PFSK-1 (cell line): ENCODE data around the gene CACYBP.

ENCODE experiments used
- FOXP2 ChIP-seq: optimal IDR thresholded peaks from 2 replicates; pipeline ENCODE3; 2011; ENCODE audit warnings: borderline replicate concordance, control low read depth, inconsistent platforms; ENCODE audit not compliant: insufficient read depth; ENCODE audit errors: extremely low read length, extremely low read depth
- POLR2AphosphoS5 ChIP-seq: IDR thresholded peaks from 2 replicates; pipeline ENCODE4 v1.6.1; 2012; ENCODE audit warnings: low read depth, mild to moderate bottlenecking, control low read depth, low read length, moderate library complexity
- SIN3A ChIP-seq: IDR thresholded peaks from 2 replicates; pipeline ENCODE4 v1.6.1; 2012; ENCODE audit warnings: mild to moderate bottlenecking, low read length, moderate library complexity, borderline replicate concordance; ENCODE audit not compliant: insufficient read depth
- TAF1 ChIP-seq: IDR thresholded peaks from 2 replicates; pipeline ENCODE4 v1.6.1; 2012; ENCODE audit warnings: low read length, control low read depth, borderline replicate concordance; ENCODE audit not compliant: insufficient read depth
- TF ChIP-seq, protein P1 (sequence below), 2 experiments: IDR thresholded peaks; 2 replicates each; pipeline versions ENCODE4 v1.6.1 to v1.8.0; 2011 to 2012; ENCODE audit warnings: low read depth in 2 of 2, low read length in 2 of 2, control low read depth in 1 of 2, inconsistent platforms in 1 of 2, mild to moderate bottlenecking in 1 of 2, moderate library complexity in 1 of 2; ENCODE audit not compliant: insufficient read depth in 1 of 2

CACYBP gene

DNA sequence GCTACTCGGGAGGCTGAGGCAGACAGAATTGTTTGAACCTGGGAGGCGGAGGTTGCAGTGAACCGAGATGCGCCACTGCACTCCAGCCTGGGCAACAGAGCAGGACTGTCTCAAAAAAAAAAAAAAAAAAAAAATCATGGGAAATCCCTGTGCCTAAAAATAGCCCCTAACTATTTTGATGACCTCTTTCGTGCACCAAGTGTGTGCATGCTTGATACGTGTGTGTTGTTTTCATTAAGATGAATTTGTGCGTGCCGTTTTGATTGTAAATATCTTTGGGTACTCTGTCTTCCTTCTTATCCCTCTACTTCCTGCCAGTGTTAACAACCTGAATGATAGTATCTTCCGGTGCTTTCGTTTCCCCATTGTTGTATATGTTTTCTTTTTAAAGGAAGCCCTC, 9.8 kb downstream of the CACYBP start:
- no peak for TF ChIP-seq SIN3A
- TF ChIP-seq POLR2AphosphoS5, result peak; percentile 38; the same call in 1 of the 2 replicates

DNA sequence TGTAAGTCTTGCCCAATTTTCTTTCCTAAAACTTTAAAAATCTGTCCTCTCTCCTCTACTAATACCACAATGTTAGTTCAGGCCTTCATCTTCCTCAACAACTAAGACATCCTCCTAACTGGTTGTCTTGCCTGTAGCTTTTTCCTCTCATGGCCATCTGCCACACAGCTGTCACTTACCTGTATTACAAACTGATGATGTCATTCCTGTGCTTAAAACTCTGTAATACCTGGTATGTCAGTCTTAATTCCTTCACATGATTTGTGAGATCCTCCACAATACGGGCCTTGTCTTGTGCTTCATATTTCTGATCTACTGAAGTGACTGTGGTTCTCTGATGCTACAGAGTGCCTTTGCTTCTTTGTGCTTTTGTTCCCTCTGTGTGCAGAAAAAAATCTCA, 13.7 kb downstream of the CACYBP start:
- TF ChIP-seq, protein P1, sequence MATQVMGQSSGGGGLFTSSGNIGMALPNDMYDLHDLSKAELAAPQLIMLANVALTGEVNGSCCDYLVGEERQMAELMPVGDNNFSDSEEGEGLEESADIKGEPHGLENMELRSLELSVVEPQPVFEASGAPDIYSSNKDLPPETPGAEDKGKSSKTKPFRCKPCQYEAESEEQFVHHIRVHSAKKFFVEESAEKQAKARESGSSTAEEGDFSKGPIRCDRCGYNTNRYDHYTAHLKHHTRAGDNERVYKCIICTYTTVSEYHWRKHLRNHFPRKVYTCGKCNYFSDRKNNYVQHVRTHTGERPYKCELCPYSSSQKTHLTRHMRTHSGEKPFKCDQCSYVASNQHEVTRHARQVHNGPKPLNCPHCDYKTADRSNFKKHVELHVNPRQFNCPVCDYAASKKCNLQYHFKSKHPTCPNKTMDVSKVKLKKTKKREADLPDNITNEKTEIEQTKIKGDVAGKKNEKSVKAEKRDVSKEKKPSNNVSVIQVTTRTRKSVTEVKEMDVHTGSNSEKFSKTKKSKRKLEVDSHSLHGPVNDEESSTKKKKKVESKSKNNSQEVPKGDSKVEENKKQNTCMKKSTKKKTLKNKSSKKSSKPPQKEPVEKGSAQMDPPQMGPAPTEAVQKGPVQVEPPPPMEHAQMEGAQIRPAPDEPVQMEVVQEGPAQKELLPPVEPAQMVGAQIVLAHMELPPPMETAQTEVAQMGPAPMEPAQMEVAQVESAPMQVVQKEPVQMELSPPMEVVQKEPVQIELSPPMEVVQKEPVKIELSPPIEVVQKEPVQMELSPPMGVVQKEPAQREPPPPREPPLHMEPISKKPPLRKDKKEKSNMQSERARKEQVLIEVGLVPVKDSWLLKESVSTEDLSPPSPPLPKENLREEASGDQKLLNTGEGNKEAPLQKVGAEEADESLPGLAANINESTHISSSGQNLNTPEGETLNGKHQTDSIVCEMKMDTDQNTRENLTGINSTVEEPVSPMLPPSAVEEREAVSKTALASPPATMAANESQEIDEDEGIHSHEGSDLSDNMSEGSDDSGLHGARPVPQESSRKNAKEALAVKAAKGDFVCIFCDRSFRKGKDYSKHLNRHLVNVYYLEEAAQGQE (IDR thresholded peaks at IDR 0.05; ENCODE audit: insufficient read depth in 1 of 2, low read depth in 2 of 2, low read length in 2 of 2), result no peak
- TF ChIP-seq SIN3A (no peak), TAF1 (no peak), POLR2AphosphoS5 (no peak; the same call in 1 of the 2 replicates), FOXP2 (no peak)

DNA sequence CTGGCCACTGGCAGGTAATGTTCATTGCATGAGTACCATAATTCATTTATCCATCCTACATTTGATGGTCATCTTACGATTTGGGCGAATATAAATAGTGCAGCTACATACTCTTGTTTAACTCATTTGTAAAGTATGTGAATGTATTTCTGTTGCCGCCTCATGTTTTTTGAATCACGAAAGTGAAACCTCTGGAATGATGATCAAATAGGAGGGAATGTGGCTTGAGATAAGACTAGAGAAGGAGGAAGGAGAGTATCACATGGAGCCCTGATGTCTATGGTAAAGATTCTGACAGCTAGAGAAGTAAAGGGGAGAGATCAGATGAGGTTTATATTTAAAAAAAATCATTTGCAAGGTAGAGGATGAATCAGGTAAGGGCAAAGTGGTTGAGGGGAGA, 15.5 kb downstream of the CACYBP start:
- TF ChIP-seq, protein P1 (IDR thresholded peaks at IDR 0.05; ENCODE audit: insufficient read depth in 1 of 2, low read depth in 2 of 2, low read length in 2 of 2), result no peak
- TF ChIP-seq POLR2AphosphoS5 (no peak), TAF1 (no peak), FOXP2 (no peak), SIN3A (no peak)

DNA sequence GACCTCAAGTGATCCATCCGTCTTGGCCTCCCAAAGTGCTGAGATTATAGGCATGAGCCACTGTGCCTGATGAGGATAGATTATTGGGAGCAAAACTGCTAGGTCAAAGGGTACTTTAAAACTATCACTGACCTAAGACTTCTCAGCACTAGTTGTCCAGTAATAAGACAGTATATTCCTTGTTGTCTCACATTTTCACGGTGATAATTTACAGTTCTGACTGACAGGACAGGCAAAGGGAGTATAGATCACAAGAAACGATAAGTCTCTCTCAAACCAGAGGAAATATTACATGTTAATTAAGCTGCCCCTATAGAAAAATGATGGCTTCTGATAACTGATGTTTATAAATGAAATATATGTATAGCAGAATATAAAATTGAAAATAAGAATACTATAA, 19.8 kb downstream of the CACYBP start:
- no peak for TF ChIP-seq TAF1

DNA sequence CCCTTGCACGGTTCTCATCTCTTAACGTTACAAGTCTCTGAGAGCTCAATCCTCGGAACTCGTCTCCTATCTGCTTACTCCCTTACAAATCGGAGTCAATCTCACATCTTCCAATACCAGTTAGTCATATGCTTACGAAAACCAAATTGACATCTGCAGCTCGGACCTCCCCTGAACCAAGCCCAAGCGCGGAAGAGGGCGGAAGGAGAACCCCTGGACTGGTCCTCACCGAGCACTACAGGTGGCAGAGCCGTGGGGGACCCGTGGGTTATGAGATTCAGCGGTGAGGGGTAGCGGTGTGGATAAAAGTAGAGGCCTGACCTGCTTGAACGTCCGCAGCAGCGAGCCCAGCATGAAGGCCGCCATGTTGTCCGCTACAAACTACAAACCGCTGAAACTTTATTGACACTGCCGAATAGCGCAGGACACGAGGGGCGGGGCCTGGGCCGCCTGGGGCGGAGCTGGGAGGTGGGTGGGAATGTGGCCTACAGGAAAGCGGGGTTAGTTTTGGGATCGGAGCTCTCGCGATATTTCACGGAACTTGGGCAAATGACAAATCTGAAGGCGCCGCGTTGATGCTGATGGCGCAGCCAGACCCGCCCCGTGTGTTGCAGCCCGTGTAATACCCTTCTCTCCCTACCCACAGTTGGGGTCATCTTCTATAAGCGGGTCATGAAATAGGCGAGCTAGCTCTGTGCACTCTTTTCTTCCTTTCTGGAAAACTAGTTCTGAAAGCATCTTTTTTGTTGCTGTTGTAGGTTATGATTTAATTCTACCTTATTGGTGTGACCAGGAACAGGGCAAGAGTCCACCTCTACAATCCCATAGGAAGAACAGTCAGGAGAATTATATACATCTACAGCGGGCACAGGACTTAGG, 23.5 kb downstream of the CACYBP start, which contains the start of gene MRPS14:
TSS of gene MRPS14 (minus strand) at position 383 of the 879 bp plus-strand sequence. CDS start at position 366, 17 bp downstream.
- TF ChIP-seq POLR2AphosphoS5 (peak; percentile 96), SIN3A (no peak), FOXP2 (peak; percentile 54), TAF1 (peak; percentile 97)
- TF ChIP-seq, protein P1 (IDR thresholded peaks at IDR 0.05; ENCODE audit: insufficient read depth in 1 of 2, low read depth in 2 of 2, low read length in 2 of 2), result peak in 1 of 2 experiments; percentile 21; a peak in 1 of 4 replicates

DNA sequence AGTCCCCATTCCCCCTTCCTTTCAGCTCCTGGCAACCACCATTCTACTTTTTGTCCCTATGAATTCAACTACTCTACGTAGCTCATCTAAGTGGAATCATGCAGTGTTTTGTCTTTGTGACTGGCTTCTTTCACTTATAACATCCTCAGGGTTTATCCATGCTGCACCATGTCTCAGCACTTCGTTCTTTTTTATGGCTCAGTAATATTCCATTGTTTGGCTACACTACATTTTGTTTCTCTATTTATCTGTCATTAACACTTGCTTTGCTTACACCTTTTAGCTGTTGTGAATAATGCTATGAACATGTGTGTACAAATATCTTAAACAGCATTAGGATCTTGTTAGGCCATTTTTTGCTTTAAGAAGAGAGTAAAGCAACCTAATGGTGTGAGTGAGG, 25.0 kb downstream of the CACYBP start:
- TF ChIP-seq SIN3A, result no peak
- TF ChIP-seq TAF1, result no peak
- TF ChIP-seq POLR2AphosphoS5, result no peak
- no peak for TF ChIP-seq FOXP2
- TF ChIP-seq, protein P1 (IDR thresholded peaks at IDR 0.05; ENCODE audit: insufficient read depth in 1 of 2, low read depth in 2 of 2, low read length in 2 of 2), result no peak
